GM12878 (cell line): ENCODE data around the gene CILP2.

ENCODE experiments used
- POLR2A ChIP-seq: IDR thresholded peaks from 2 replicates; pipeline ENCODE4 v1.6.1; 2011; ENCODE audit warnings: low read depth, mild to moderate bottlenecking, low read length
- POLR2AphosphoS5 ChIP-seq: IDR thresholded peaks from 2 replicates; pipeline ENCODE4 v1.6.1; 2011; ENCODE audit warnings: mild to moderate bottlenecking, low read length, inconsistent platforms
- RAD21 ChIP-seq: IDR thresholded peaks from 2 replicates; pipeline ENCODE4 v1.6.1; 2011; ENCODE audit warnings: mild to moderate bottlenecking, low read depth, low read length, moderate library complexity; ENCODE audit not compliant: insufficient read depth
- RCOR1 ChIP-seq: conservative IDR thresholded peaks from 2 replicates; pipeline ENCODE4 v1.6.1; 2012; ENCODE audit warnings: low read depth, low read length, improper control_type of control experiment
- TCF3 ChIP-seq: IDR thresholded peaks from 2 replicates; pipeline ENCODE4 v1.6.1; 2012; ENCODE audit warnings: low read depth, mild to moderate bottlenecking, low read length, borderline replicate concordance; ENCODE audit not compliant: insufficient read depth
- TF ChIP-seq, protein P1 (sequence below), 3 experiments: IDR thresholded peaks in 2 of 3; conservative IDR thresholded peaks in 1 of 3; 2 replicates each; pipeline ENCODE4 v1.5.1; 2011; ENCODE audit warnings: low read depth in 3 of 3, low read length in 3 of 3, mild to moderate bottlenecking in 3 of 3, control low read depth in 2 of 3, moderate library complexity in 2 of 3, inconsistent platforms in 1 of 3, mixed read lengths in 1 of 3; ENCODE audit not compliant: control insufficient read depth in 2 of 3, insufficient read depth in 1 of 3; ENCODE audit errors: extremely low read depth in 1 of 3
- TF ChIP-seq, protein P2 (sequence below): IDR thresholded peaks from 2 replicates; pipeline ENCODE4 v1.6.1; 2011; ENCODE audit warnings: low read depth, mild to moderate bottlenecking, low read length, moderate library complexity, borderline replicate concordance; ENCODE audit errors: extremely low read depth

DNA sequence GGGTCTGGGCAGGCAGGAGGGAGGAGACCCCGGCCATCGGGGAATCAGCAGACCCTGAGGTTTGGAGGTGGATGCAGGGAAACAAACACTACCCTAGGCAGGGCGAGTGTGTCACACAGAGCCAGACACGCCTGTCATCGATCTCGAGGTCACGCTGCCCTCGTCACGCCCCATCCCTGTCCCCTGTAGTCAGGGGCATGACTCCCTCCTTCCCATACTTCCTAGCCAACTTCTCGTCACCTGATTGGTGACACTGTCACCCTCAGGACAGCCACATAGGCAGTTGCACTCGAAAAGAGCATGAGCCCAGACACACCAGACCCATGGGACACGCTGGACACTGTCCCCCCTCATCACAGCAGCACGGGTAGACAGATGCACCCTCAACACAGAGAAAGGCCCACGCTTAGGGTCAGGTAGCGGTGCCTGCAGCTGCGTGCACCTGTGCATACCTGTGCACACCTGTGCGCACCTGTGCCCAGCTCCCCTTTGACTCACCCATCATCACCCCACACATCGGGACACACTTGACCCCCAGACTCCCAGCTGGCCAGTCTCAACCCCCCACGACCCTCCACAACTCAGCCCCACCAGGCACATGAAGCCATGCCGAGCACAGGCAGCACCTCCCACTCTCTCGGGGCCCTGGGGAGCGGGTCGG is 11.9 kb downstream of the CILP2 start:
- no peak for TF ChIP-seq POLR2A
- TF ChIP-seq, protein P1, sequence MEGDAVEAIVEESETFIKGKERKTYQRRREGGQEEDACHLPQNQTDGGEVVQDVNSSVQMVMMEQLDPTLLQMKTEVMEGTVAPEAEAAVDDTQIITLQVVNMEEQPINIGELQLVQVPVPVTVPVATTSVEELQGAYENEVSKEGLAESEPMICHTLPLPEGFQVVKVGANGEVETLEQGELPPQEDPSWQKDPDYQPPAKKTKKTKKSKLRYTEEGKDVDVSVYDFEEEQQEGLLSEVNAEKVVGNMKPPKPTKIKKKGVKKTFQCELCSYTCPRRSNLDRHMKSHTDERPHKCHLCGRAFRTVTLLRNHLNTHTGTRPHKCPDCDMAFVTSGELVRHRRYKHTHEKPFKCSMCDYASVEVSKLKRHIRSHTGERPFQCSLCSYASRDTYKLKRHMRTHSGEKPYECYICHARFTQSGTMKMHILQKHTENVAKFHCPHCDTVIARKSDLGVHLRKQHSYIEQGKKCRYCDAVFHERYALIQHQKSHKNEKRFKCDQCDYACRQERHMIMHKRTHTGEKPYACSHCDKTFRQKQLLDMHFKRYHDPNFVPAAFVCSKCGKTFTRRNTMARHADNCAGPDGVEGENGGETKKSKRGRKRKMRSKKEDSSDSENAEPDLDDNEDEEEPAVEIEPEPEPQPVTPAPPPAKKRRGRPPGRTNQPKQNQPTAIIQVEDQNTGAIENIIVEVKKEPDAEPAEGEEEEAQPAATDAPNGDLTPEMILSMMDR (IDR thresholded peaks at IDR 0.05 in 2 of 3, conservative IDR thresholded peaks at IDR 0.05 in 1 of 3; ENCODE audit: control insufficient read depth in 2 of 3, extremely low read depth in 1 of 3, insufficient read depth in 1 of 3, low read depth in 3 of 3, low read length in 3 of 3): no peak
- TF ChIP-seq, protein P2, sequence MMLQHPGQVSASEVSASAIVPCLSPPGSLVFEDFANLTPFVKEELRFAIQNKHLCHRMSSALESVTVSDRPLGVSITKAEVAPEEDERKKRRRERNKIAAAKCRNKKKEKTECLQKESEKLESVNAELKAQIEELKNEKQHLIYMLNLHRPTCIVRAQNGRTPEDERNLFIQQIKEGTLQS: no peak
- TF ChIP-seq RAD21: no peak
- TF ChIP-seq POLR2AphosphoS5: no peak
- no peak for TF ChIP-seq RCOR1
- TF ChIP-seq TCF3: no peak
